ENCODE results near the gene TRMT1.

The TRMT1 gene

DNA sequence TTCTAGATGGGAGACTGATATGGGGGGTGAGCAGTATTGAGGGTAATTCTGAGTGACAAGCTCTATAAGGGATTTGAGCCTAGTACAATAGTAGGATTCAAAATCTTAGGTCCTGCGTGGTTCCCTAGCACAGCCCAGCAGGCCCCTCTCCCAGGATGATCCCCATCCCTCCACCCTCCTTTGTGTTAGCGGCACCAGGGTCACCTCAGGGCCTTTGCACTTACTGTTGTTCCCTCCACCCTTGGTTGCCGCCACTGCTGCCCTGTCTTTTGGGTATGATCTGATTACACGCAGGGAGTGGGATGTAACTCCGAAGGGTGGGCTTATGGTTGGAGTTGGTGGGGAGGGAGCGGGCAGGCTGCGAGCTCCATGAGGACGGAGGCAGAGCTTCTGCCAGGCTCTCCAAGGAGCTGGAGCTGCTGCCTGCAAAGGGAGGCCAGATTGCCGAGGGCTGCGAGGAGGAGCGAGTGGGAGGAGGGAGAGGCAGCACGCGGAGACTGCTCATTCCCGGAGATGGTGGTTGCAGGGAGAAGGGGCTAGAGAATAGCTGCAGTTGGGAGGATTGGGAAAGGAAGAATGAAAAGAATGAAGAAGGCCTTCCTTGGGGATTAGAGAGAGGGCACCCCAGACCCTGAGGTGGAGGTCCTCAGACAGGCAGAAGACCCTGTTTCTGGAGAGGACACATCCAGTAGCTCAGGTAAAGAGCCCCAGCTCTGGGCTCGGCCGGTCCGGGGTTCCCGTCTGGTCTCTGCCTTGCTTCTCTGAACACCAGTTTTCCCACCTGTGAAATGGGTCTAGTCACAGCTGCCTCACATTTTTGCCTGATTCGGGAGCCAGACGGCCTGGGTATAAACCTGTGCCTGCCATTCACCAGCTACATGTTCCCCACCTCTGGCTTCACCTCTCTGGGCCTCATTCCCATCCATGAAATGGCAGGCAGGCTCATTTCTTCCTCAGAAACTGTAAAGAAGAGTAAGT lies 6.7 kb upstream of the TRMT1 start:
- no peak for DNase-seq (ENCODE audit: low read depth, low spot score)

- no peak for DNase-seq (ENCODE audit: low read depth, low spot score)
These were observed 5.8 kb upstream of the TRMT1 start for GRCh38 chr19:13122275-13122878.

DNA sequence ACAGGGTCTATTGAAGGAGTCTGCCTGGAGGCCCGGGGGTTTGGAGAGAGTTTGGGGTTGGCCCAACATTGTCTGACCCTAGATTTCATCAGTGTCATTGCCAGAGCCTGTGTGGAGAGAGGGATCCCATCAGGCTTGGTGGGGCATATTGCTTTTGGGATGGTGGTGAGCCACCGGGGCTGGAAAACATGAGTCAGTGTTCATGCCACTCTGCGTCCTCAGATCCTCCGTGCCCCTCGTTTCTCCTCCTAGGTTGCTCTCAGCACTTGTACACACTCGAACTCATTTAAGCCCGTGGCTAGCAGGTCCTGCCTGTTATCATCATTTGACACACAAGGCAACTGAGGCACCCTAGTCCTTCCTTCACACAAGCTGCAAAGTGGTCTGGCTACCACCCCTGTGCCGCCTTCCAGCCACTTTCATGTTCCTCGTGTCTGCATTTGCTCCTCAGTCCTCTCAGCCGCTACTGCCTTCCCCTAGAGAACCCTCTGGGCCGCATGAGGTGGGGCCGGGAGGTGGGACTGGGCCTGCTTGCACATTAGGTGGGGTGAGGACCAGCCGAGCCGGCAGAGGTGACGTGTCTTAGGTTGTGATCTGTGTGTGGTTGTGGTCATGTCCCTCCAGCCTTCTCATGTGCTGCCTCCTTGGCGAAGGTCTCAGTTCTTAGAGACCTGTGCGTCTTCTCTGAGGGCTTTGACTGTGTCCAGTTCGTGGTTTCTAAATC lies 5.2 kb upstream of the TRMT1 start:
- no peak for DNase-seq (ENCODE audit: low read depth, low spot score)

GRCh38 chr19:13120817-13121216 lies 4.3 kb upstream of the TRMT1 start:
- peak; percentile 76 for DNase-seq (ENCODE audit: low read depth, low spot score)

- no peak for DNase-seq (ENCODE audit: low read depth, low spot score)
These were observed 3.5 kb upstream of the TRMT1 start for GRCh38 chr19:13120031-13120430.

- no peak for DNase-seq (ENCODE audit: low read depth, low spot score)
These were observed 3.1 kb upstream of the TRMT1 start for GRCh38 chr19:13119627-13120026.

- DNase-seq (ENCODE audit: low read depth, low spot score): no peak
These were observed 2.1 kb upstream of the TRMT1 start for GRCh38 chr19:13118424-13119193.

- peak; percentile 34 for DNase-seq (ENCODE audit: low read depth, low spot score)
These were observed 1.4 kb upstream of the TRMT1 start, which contains the start of gene NACC1 for GRCh38 chr19:13117772-13118423. Gene NACC1 (plus strand): TSS chr19:13118264. CDS start chr19:13135208, 16,944 bp downstream.

GRCh38 chr19:13117176-13117771 lies 734 bp upstream of the TRMT1 start:
- DNase-seq (ENCODE audit: low read depth, low spot score): no peak

DNA sequence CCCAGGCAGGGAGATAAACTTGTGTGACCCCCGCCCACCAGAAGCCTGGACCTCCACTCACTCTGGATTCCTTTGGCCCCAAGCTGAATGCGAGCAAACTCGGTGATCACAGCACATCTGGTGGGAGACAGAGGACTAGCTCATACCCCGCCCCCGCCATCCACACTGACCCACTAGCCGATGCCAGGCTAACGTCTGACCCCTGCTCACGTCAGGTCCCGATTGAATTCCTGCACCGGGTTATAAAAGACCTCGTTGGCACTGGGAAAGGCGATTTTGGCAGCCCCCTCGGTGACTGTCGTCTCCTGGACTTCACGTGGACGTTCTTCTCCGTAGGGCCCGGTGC lies 631 bp downstream of the TRMT1 start:
- DNase-seq (ENCODE audit: low read depth, low spot score): no peak

DNA sequence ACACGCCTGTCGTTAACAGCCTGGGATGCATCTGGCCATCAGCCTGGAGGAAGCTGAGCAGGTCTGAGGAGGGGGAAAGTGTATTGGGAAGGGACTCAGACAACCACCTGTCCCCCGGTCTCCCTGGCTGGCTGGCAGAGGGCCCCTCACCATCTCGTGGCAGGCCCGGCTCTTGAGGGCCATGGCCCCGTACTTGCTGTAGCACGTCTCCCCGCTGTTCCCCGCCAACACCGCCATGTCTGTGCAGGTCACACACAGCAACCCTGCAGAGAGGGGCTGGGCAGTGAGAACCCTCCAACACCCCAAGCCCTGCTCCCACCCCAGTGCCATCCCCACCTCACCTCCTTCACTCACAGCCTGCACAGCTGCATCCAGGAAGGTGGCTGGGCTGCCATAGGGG lies 4.0 kb downstream of the TRMT1 start:
- DNase-seq (ENCODE audit: low read depth, low spot score): no peak

DNA sequence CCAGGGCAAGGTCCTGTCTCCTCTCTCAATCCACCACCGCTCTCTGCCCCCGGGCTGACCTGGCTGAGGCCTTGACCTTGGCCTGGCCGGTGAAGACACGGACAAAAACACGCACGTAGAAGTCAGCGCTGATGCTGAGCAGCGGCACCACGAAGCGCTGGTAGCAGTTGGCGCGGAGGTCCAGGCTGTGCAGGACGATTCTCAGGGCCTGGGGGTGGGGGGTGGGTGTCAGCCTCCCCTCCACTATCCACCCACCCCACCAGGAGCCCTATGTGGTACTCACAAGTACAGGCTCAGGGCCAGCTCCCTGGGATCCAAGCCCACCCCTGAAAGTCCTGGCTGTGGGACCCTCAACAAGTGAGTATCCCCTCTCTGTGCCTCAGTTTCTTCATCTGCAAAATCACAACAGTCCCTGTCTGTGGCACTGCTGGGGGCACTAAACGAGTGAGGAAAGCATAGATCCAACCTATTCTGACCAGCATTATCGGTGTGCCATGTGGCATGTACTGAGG lies 6.4 kb downstream of the TRMT1 start:
- DNase-seq (ENCODE audit: low read depth, low spot score): no peak

DNA sequence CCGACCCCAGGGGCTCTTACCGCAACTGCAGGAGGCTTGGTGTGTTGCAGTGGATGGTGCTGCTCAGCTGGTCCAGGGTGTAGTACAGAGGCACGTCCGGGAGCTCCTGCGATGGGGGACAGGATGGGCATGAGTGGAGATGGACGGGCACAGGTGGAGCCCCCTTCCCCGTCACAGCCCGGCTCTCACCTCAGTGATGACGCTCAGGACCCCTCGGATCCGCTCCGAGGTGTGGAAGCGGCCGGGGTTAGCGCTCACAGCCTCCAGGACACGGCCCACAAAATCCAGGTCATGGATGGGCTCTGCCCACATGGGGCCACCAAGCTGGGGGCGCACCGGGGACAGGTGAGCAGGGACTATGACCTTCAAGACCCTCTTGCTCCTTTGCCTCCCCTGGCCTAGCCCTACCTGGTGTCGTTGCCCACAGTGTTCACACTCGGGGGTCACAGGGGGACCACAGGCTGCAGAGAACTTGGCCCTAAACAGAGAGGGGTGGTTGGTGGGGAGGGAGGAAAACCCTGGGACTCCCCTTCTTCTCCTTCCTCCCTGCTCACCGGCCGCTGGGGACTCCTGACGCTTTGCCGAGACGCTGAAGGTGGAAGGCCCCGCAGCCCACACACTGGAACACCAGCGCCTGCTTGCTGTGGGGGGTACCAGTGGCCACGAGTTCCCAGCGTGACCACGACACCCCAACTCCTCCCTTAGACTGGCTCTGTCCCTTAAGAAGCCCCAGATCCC lies 7.0 kb downstream of the TRMT1 start:
- no peak for DNase-seq (ENCODE audit: low read depth, low spot score)

DNA sequence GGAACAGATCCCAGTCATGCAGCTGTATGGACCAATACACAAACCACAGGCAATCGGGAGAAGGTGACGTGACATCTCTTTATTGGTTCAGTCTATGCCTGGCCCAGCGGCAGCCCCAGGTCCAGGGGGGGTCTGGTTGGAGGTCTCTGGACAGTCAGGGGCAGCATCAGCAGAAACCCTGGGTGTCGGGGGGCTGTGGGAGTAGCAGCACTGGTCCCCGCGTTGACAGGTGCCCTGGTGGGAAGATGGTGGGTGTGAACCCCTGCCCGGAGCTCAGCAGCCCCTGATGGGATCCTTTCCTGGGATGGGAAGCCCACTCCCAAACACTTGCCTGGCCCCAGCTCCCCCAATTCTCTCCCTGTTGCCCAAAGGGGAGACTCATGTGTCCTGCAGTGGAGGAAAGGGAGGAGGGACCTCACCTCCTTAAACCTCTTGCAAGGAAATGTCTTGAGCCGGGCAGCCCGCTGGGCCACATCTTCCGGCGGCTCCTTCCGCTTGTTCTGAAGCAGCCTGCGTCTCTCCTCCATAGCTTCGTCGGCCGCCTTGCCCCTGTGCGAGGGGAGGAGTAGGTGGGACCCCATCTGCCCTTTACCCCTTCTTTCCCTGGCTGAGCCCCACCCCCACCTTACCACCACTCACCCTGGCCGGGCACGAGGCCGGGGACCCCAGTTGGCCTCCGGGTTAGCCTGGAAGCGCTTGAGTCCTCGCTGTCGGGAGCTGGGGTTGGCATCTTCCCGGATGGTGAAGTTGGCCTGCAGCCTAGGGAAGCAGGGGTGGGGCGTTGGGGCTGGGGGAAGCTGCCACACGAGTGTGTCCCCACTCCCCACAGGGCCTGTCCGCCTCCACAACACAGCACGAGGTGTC lies 11.5 kb downstream of the TRMT1 start:
- no peak for DNase-seq (ENCODE audit: low read depth, low spot score)

GRCh38 chr19:13104360-13104847 lies 12.1 kb downstream of the TRMT1 start:
- no peak for DNase-seq (ENCODE audit: low read depth, low spot score)

DNA sequence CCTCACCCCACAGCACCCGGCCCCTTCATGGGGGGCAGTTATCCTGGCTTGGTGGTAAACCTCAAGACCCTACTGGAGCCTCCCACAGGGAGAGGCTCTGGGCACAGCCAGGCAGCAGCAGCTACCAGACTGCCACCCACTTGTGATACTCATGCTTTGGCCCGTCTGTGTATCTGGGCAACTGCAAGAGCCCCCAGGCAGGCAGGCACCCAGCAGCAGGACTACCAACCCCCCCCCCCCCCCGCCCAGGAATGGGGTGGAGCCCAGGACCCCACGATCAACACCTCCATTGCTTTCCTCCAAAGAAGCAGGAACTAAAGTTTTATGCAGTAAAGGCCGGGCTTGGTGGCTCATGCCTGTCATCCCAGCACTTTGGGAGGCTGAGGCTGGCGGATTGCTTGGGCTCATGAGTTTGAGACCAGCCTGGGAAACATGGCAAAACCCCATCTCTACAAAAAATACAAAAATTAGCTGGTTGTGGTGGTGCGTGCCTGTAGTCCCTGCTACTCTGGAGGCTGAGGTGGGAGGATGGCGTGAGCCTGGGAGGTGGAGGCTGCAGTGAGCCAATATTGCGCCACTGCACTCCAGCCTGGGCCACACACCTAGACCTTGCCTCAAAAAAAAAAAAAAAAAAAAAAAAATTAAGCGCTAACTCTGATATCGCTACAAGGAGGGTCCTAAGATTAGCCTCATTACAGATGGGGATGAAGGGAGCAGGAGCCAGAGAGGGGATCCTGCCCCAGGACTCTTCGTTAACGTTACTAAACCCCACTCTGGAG lies 12.8 kb downstream of the TRMT1 start:
- DNase-seq (ENCODE audit: low read depth, low spot score): no peak

DNA sequence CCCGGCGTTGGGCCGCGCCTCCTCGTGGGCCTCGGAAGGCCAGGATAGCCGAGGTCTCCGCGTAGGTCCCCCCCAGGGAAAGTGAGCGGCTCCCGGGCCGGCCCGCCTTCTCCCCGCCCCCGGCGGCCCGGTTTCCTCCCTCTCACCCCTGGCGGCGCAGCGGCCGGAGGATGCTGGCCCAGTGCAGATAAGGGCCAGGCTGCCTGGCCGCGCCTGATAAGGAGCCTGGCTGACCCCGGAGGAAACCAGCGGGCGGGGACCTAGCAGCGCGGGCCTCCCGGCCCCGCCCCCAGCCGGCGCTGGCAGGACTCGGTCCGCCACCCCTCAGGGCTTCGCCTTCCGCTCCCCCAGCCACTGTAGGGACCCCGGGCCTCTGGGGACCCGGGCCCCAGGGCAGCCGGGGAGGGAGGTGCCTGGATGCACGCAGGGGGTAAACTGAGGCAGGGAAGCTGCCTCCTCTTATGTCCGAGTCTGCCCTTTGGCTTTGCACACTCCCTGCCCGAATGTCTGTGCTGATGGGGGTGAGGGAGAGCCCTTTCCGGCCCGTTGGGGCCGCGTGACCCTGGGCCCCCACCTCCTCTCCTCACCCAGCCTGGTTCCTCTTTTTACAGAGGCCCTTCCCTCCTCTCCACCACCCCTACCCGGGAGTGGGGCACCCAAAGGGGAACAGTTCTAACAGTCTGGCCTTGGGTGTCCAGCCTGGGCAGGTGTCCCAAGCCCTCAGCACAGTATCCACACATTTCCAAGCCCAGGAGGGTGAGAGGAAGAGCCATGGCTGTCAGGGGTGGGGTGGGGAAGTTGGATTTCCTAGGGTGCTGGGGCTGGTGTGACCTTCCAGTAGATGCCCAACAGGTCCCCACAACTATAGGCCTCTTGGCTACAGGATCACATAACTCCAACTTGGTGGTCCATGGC lies 13.6 kb downstream of the TRMT1 start, which contains the start of gene LYL1:
LYL1 (minus strand) TSS at position 193 of the 915 bp plus-strand sequence. CDS start 1,687 bp downstream, outside the sequence.
- no peak for DNase-seq (ENCODE audit: low read depth, low spot score)
